H9 (cell line): Measurements from ENCODE around the gene GIT2. TPM values are rescaled to one million over a fixed set of nuclear protein-coding genes. Genes with fewer than 3 reads are reported as not detected.

Experiments used
- DNase-seq: peaks from one replicate; pipeline ENCODE4 v3.0.0-alpha.2; 2017
- H2AFZ ChIP-seq: one replicate; pipeline ENCODE4 v1.6.1; 2013; ENCODE audit warnings: mild to moderate bottlenecking, low read length, control low read depth, moderate library complexity
- H2AK5ac ChIP-seq: 2 replicates; pipeline ENCODE4 v1.6.1; 2013; ENCODE audit warnings: low read length, control low read depth, mixed read lengths; ENCODE audit not compliant: insufficient read length
- H2BK120ac ChIP-seq: one replicate; pipeline ENCODE4 v1.6.1; 2013; ENCODE audit warnings: low read depth, mild to moderate bottlenecking, low read length, control low read depth, inconsistent platforms; ENCODE audit not compliant: poor library complexity, severe bottlenecking
- H2BK12ac ChIP-seq: 2 replicates; pipeline ENCODE4 v1.6.1; 2013; ENCODE audit warnings: low read length, control low read depth, mixed read lengths, low read depth; ENCODE audit not compliant: insufficient read length
- H2BK15ac ChIP-seq: 2 replicates; pipeline ENCODE4 v1.6.1; 2013; ENCODE audit warnings: low read depth, low read length, control low read depth
- H2BK20ac ChIP-seq: one replicate; pipeline ENCODE4 v1.6.1; 2013; ENCODE audit warnings: low read depth, mild to moderate bottlenecking, low read length, control low read depth, inconsistent platforms; ENCODE audit not compliant: poor library complexity, severe bottlenecking
- H2BK5ac ChIP-seq: 2 replicates; pipeline ENCODE4 v1.6.1; 2013; ENCODE audit warnings: low read length, control low read depth, mixed read lengths; ENCODE audit not compliant: insufficient read length
- H3K14ac ChIP-seq: 2 replicates; pipeline ENCODE4 v1.6.1; 2013; ENCODE audit warnings: low read length, control low read depth; ENCODE audit not compliant: insufficient read depth
- H3K18ac ChIP-seq: 2 replicates; pipeline ENCODE4 v1.6.1; 2013; ENCODE audit warnings: low read depth, mild to moderate bottlenecking, mixed read lengths, low read length, control low read depth; ENCODE audit not compliant: insufficient read length
- H3K23ac ChIP-seq: 2 replicates; pipeline ENCODE4 v1.6.1; 2013; ENCODE audit warnings: low read length, control low read depth, mixed read lengths, low read depth; ENCODE audit not compliant: insufficient read length
- H3K23me2 ChIP-seq: 2 replicates; pipeline ENCODE4 v1.6.1; 2013; ENCODE audit warnings: low read depth, mild to moderate bottlenecking, mixed read lengths, low read length, control low read depth; ENCODE audit not compliant: insufficient read length, poor library complexity, severe bottlenecking
- H3K27ac ChIP-seq: 2 replicates; pipeline ENCODE4 v1.5.1; 2013; ENCODE audit warnings: low read length, control low read depth, mixed read lengths, low read depth; ENCODE audit not compliant: insufficient read length
- H3K27me3 ChIP-seq: 2 replicates; pipeline ENCODE4 v1.6.1; 2013; ENCODE audit warnings: low read length, control low read depth, inconsistent platforms; ENCODE audit not compliant: insufficient read depth
- H3K4ac ChIP-seq: 2 replicates; pipeline ENCODE4 v1.6.1; 2013; ENCODE audit warnings: low read depth, mild to moderate bottlenecking, control low read depth, inconsistent platforms, low read length, moderate library complexity
- H3K4me1 ChIP-seq: 2 replicates; pipeline ENCODE4 v1.6.1; 2013; ENCODE audit warnings: low read length, control low read depth, inconsistent platforms; ENCODE audit not compliant: insufficient read depth
- H3K4me2 ChIP-seq: 2 replicates; pipeline ENCODE4 v1.6.1; 2013; ENCODE audit warnings: low read length, control low read depth, mixed read lengths; ENCODE audit not compliant: insufficient read length, insufficient read depth
- H3K56ac ChIP-seq: 2 replicates; pipeline ENCODE4 v1.6.1; 2013; ENCODE audit warnings: low read depth, mild to moderate bottlenecking, mixed read lengths, low read length, control low read depth; ENCODE audit not compliant: insufficient read length
- H3K79me1 ChIP-seq: 2 replicates; pipeline ENCODE4 v1.6.1; 2013; ENCODE audit warnings: low read depth, mild to moderate bottlenecking, moderate library complexity, low read length, control low read depth, inconsistent platforms; ENCODE audit not compliant: insufficient read depth, poor library complexity, severe bottlenecking
- H3K79me2 ChIP-seq: 2 replicates; pipeline ENCODE4 v1.6.1; 2013; ENCODE audit warnings: low read length, control low read depth, inconsistent platforms; ENCODE audit not compliant: insufficient read depth
- H3K9ac ChIP-seq: 2 replicates; pipeline ENCODE4 v1.6.1; 2013; ENCODE audit warnings: low read length, control low read depth, mixed read lengths; ENCODE audit not compliant: insufficient read length; ENCODE audit errors: extremely low read depth
- H3K9me3 ChIP-seq: one replicate; pipeline ENCODE4 v1.6.1; 2013; ENCODE audit warnings: low read depth, low read length, inconsistent platforms; ENCODE audit not compliant: control insufficient read depth
- H3T11ph ChIP-seq: one replicate; pipeline ENCODE4 v1.6.1; 2013; ENCODE audit warnings: mild to moderate bottlenecking, low read length, control low read depth, inconsistent platforms
- H4K20me1 ChIP-seq: one replicate; pipeline ENCODE4 v1.6.1; 2013; ENCODE audit not compliant: control insufficient read depth, insufficient read length, insufficient read depth
- H4K5ac ChIP-seq: 2 replicates; pipeline ENCODE4 v1.6.1; 2013; ENCODE audit warnings: low read depth, mild to moderate bottlenecking, mixed read lengths, low read length, control low read depth; ENCODE audit not compliant: insufficient read length
- H4K8ac ChIP-seq: replicated peaks from 2 replicates; pipeline ENCODE4 v1.6.1; 2013; ENCODE audit warnings: low read length, control low read depth, mixed read lengths, low read depth; ENCODE audit not compliant: insufficient read length
- H4K91ac ChIP-seq: 2 replicates; pipeline ENCODE4 v1.6.1; 2013; ENCODE audit warnings: low read depth, mild to moderate bottlenecking, moderate library complexity, mixed read lengths, low read length, control low read depth; ENCODE audit not compliant: insufficient read length
- H3K27ac Mint-ChIP-seq, 3 experiments: 2 replicates in 2 of 3; 3 replicates in 1 of 3; pipeline ENCODE4 v1.8.0; 2020 to 2021; ENCODE audit warnings: mixed read lengths in 3 of 3, mild to moderate bottlenecking in 1 of 3, moderate library complexity in 1 of 3
- H3K27me3 Mint-ChIP-seq: 2 replicates; pipeline ENCODE4 v1.8.0; 2021; ENCODE audit warnings: low read depth, mild to moderate bottlenecking, moderate library complexity, mixed read lengths
- H3K36me3 Mint-ChIP-seq, 3 experiments: 2 replicates in 2 of 3; 3 replicates in 1 of 3; pipeline ENCODE4 v1.8.0; 2020 to 2021; ENCODE audit warnings: low read depth in 3 of 3, mixed read lengths in 3 of 3; ENCODE audit not compliant: insufficient read depth in 1 of 3
- H3K4me1 Mint-ChIP-seq, 2 experiments: 2 replicates each; pipeline ENCODE4 v1.8.0; 2020; ENCODE audit warnings: mixed read lengths in 2 of 2
- H3K4me3 Mint-ChIP-seq, 2 experiments: 2 replicates in 1 of 2; 3 replicates in 1 of 2; pipeline ENCODE4 v1.8.0; 2020 to 2021; ENCODE audit warnings: mild to moderate bottlenecking in 2 of 2, mixed read lengths in 2 of 2, moderate library complexity in 1 of 2
- H3K9me3 Mint-ChIP-seq, 2 experiments: 2 replicates in 1 of 2; 3 replicates in 1 of 2; pipeline ENCODE4 v1.8.0; 2020; ENCODE audit warnings: mild to moderate bottlenecking in 2 of 2, mixed read lengths in 2 of 2, moderate library complexity in 1 of 2
- WGBS: extraction: QIAGEN DNeasy Blood & Tissue Kit; methylation state at CpG from one replicate; pipeline ENCODE4 v1.1.7; 2013; ENCODE audit warnings: missing lambda C conversion rate, low lambda C conversion rate, mixed read lengths; ENCODE audit not compliant: insufficient read length; ENCODE audit errors: extremely low coverage; 5-methylcytosine and 5-hydroxymethylcytosine counted together
- total RNA-seq: library from RNA; stranded (reverse); gene quantifications from 2 replicates; pipeline ENCODE4 v1.2.1, GENCODE V29; 2021
- TF ChIP-seq, protein P1 (sequence below): fragments of 200-600 bp; sonication (generic); conservative IDR thresholded peaks from 3 replicates; pipeline ENCODE4 v1.8.0; 2021; ENCODE audit warnings: antibody characterized with exemption, mild to moderate bottlenecking

GIT2 gene
- total RNA-seq, 1 experiment from 2014 or later, result 27.0 TPM

DNA sequence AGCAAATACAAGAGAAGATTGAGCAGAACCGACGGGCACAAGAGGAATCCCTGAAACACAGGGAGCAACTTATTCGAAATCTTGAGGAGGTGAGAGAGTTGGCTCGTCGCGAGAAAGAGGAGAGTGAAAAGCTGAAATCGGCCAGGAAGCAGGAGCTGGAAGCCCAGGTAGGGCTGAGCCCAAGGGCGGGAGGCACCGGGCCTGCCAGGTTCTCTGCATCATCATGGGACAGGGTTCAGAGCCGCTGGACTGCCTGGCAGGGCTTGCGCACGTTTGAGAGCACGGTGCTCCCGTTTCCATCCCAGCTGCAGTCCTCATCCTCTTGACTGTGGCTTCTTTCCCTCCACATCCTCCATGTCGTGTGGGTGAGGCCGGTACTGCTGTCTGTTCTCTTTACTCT lies 81.7 kb downstream of the GIT2 start:
- no peaks in the 10 kb centered on the region for H3K79me2 ChIP-seq
- no peak overlapping the region for H4K5ac ChIP-seq
- H2AFZ ChIP-seq, result no peak overlapping the region
- H2BK15ac ChIP-seq, result no peak overlapping the region
- H4K8ac ChIP-seq, result no peak overlapping the region
- Mint-ChIP-seq H3K27me3 (peaks cover 4% of the 10 kb centered on the region), H3K4me3 (no peak overlapping the region), H3K36me3 (peaks cover 6 to 73% (median 17%) of the 10 kb centered on the region in 3 experiments), H3K9me3 (no peaks in the 10 kb centered on the region), H3K4me1 (0 out of 4 replicates have a peak, but pooled peaks cover 3 to 4% of the 10 kb centered on the region in 2 experiments), H3K27ac (no peak overlapping the region)
- H2BK12ac ChIP-seq, result no peak overlapping the region
- no peak overlapping the region for H3K23ac ChIP-seq
- H2BK5ac ChIP-seq, result no peak overlapping the region
- no peaks in the 10 kb centered on the region for H3K4me1 ChIP-seq
- no peak overlapping the region for H3K4ac ChIP-seq
- H3T11ph ChIP-seq, result no peak overlapping the region
- H2AK5ac ChIP-seq, result no peak overlapping the region
- H3K9ac ChIP-seq, result no peak overlapping the region
- no CpG with 5 or more reads among the region's 16 CpGs for WGBS
- H3K14ac ChIP-seq, result no peak overlapping the region
- H3K9me3 ChIP-seq, result no peaks in the 10 kb centered on the region
- H3K27ac ChIP-seq, result no peak overlapping the region
- TF ChIP-seq, protein P1, sequence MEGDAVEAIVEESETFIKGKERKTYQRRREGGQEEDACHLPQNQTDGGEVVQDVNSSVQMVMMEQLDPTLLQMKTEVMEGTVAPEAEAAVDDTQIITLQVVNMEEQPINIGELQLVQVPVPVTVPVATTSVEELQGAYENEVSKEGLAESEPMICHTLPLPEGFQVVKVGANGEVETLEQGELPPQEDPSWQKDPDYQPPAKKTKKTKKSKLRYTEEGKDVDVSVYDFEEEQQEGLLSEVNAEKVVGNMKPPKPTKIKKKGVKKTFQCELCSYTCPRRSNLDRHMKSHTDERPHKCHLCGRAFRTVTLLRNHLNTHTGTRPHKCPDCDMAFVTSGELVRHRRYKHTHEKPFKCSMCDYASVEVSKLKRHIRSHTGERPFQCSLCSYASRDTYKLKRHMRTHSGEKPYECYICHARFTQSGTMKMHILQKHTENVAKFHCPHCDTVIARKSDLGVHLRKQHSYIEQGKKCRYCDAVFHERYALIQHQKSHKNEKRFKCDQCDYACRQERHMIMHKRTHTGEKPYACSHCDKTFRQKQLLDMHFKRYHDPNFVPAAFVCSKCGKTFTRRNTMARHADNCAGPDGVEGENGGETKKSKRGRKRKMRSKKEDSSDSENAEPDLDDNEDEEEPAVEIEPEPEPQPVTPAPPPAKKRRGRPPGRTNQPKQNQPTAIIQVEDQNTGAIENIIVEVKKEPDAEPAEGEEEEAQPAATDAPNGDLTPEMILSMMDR, result no peak
- no peak overlapping the region for H3K18ac ChIP-seq
- no peaks in the 10 kb centered on the region for H3K27me3 ChIP-seq
- H2BK20ac ChIP-seq, result no peak overlapping the region
- no peak overlapping the region for H3K4me2 ChIP-seq
- H3K56ac ChIP-seq, result no peak overlapping the region
- DNase-seq, result no peak
- no peaks in the 10 kb centered on the region for H3K23me2 ChIP-seq
- H2BK120ac ChIP-seq, result no peak overlapping the region
- no peaks in the 10 kb centered on the region for H4K20me1 ChIP-seq
- H3K79me1 ChIP-seq, result no peaks in the 10 kb centered on the region
- H4K91ac ChIP-seq, result no peak overlapping the region
